Peyer's patch (tissue), 4 donors: ENCODE results near the gene KIN. TPM values are rescaled to one million over a fixed set of nuclear protein-coding genes. Genes with fewer than 3 reads are reported as not detected.
"Not testable (repeated sequence)": the region's sequence is repeated elsewhere in the genome, so short reads cannot be mapped to it uniquely, and the experiment has no call there.

ENCODE experiments used
- DNase-seq, 3 donors: peaks; one replicate each; pipeline ENCODE4 v3.0.0-alpha.2; 2017 to 2019
- H3K27ac ChIP-seq, 4 donors: fragments of 200-600 bp; sonication (generic); one replicate each; pipeline ENCODE4 v1.5.1; 2016 to 2019
- H3K27me3 ChIP-seq, 2 donors: fragments of 200-600 bp; sonication (generic); one replicate each; pipeline ENCODE4 v1.5.1; 2019
- H3K36me3 ChIP-seq, 3 donors: fragments of 200-600 bp; sonication (generic); one replicate each; pipeline ENCODE4 v1.5.1; 2016 to 2019
- H3K4me1 ChIP-seq, 4 donors: fragments of 200-600 bp; sonication (generic); one replicate each; pipeline ENCODE4 v1.5.1; 2016 to 2019
- H3K4me3 ChIP-seq, 4 donors: fragments of 200-600 bp; sonication (generic); 1 replicate in 3 of 4; 2 replicates in 1 of 4; pipeline ENCODE4 v1.5.1; 2016 to 2019; ENCODE audit warnings: mild to moderate bottlenecking in 1 of 4
- H3K9me3 ChIP-seq, 4 donors: fragments of 200-600 bp; sonication (generic); one replicate each; pipeline ENCODE4 v1.5.1; 2016 to 2019; ENCODE audit warnings: mild to moderate bottlenecking in 1 of 4
- CTCF ChIP-seq, 6 experiments: fragments of 450-650 bp in 4 of 6; fragments of 200-600 bp in 2 of 6; sonication (generic) in 1 of 6; IDR thresholded peaks; one replicate each; pipeline ENCODE4 v1.5.1; 2017 to 2019; ENCODE audit warnings: antibody characterized with exemption in 6 of 6, mild to moderate bottlenecking in 3 of 6, moderate library complexity in 1 of 6
- POLR2A ChIP-seq, 2 donors: fragments of 450-650 bp; IDR thresholded peaks; one replicate each; pipeline ENCODE4 v1.5.1; 2017; ENCODE audit warnings: antibody characterized with exemption in 2 of 2, mild to moderate bottlenecking in 2 of 2, moderate library complexity in 2 of 2
- total RNA-seq, 4 donors: library from RNA; depleted of rRNA; stranded (reverse); fragments of >200 nt; gene quantifications; one replicate each; pipeline ENCODE4 v1.1.0, GENCODE V29; 2016

The KIN gene
- total RNA-seq, 4 donors from 2014 or later = 8.9 to 25.6 (median 11.8) TPM

GRCh38 chr10:7786430-7786829 lies 1.4 kb downstream of the KIN start:
- Histone ChIP-seq H3K27me3 (no peaks in the 10 kb centered on the region), H3K4me3 (peak overlapping the region in 2 of 4 donors; percentile 75 to 88), H3K36me3 (peaks cover 0 to under 1% (median 0%) of the 10 kb centered on the region in 3 donors), H3K27ac (no peak overlapping the region), H3K4me1 (peaks cover 0 to 39% (median 6%) of the 10 kb centered on the region in 4 donors), H3K9me3 (no peaks in the 10 kb centered on the region)
- TF ChIP-seq POLR2A (IDR thresholded peaks at IDR 0.05) = no peak
- no peak for TF ChIP-seq CTCF (IDR thresholded peaks at IDR 0.05)
- no peak for DNase-seq

- H3K4me3 ChIP-seq, H3K9me3 ChIP-seq, H3K27ac ChIP-seq, DNase-seq, H3K27me3 ChIP-seq: not testable (repeated sequence)
- Histone ChIP-seq H3K36me3 (peaks cover 0 to 43% (median 0%) of the 10 kb centered on the region in 3 donors), H3K4me1 (peaks cover 0 to 14% (median 0%) of the 10 kb centered on the region in 4 donors)
These were observed 5.6 kb downstream of the KIN start for GRCh38 chr10:7782194-7782593.

GRCh38 chr10:7776777-7777176 lies 11.0 kb downstream of the KIN start:
- Histone ChIP-seq H3K4me1 (no peaks in the 10 kb centered on the region), H3K4me3 (no peak overlapping the region), H3K9me3 (no peaks in the 10 kb centered on the region), H3K27ac (no peak overlapping the region), H3K36me3 (peaks cover 0 to 87% (median 0%) of the 10 kb centered on the region in 3 donors), H3K27me3 (no peaks in the 10 kb centered on the region)
- no peak for DNase-seq
- no peak for TF ChIP-seq CTCF (IDR thresholded peaks at IDR 0.05)
- no peak for TF ChIP-seq POLR2A (IDR thresholded peaks at IDR 0.05)

- H3K27ac ChIP-seq = no peak overlapping the region
- H3K4me3 ChIP-seq = no peak overlapping the region
- H3K4me1 ChIP-seq = no peaks in the 10 kb centered on the region
- H3K9me3 ChIP-seq = no peaks in the 10 kb centered on the region
- H3K27me3 ChIP-seq = no peaks in the 10 kb centered on the region
- DNase-seq = no peak
- TF ChIP-seq CTCF (IDR thresholded peaks at IDR 0.05) = no peak
- TF ChIP-seq POLR2A (IDR thresholded peaks at IDR 0.05) = no peak
- H3K36me3 ChIP-seq = peaks cover 0 to 76% (median 0%) of the 10 kb centered on the region in 3 donors
These were observed 13.7 kb downstream of the KIN start for GRCh38 chr10:7773845-7774801.

- Histone ChIP-seq H3K4me1 (no peaks in the 10 kb centered on the region), H3K9me3 (no peaks in the 10 kb centered on the region), H3K27ac (no peak overlapping the region), H3K36me3 (peaks cover 0 to 78% (median 0%) of the 10 kb centered on the region in 3 donors), H3K27me3 (no peaks in the 10 kb centered on the region), H3K4me3 (no peak overlapping the region)
- DNase-seq = no peak
- no peak for TF ChIP-seq CTCF (IDR thresholded peaks at IDR 0.05)
- no peak for TF ChIP-seq POLR2A (IDR thresholded peaks at IDR 0.05)
These were observed 19.4 kb downstream of the KIN start for GRCh38 chr10:7768417-7768816.

GRCh38 chr10:7767209-7767608 lies 20.6 kb downstream of the KIN start:
- Histone ChIP-seq H3K27ac (no peak overlapping the region), H3K4me3 (no peak overlapping the region), H3K4me1 (no peaks in the 10 kb centered on the region), H3K36me3 (peaks cover 0 to 79% (median 0%) of the 10 kb centered on the region in 3 donors), H3K9me3 (no peaks in the 10 kb centered on the region), H3K27me3 (no peaks in the 10 kb centered on the region)
- no peak for DNase-seq
- TF ChIP-seq POLR2A (IDR thresholded peaks at IDR 0.05) (no peak), CTCF (IDR thresholded peaks at IDR 0.05) (no peak)
